K562 (cell line): ENCODE measurements around the gene IL10RB. TPM values are rescaled to one million over a fixed set of nuclear protein-coding genes. Genes with fewer than 3 reads are reported as not detected.

Experiments used
- CHD2 ChIP-seq: IDR thresholded peaks from 2 replicates; pipeline ENCODE4 v1.6.1; 2011; ENCODE audit warnings: low read depth, low read length
- ELF2 ChIP-seq: fragments of 250-450 bp; sonication (Bioruptor Pico); IDR thresholded peaks from 2 replicates; pipeline ENCODE4 v1.5.0; 2021; ENCODE audit warnings: mild to moderate bottlenecking
- HNRNPUL1 ChIP-seq: fragments of 200-400 bp; formaldehyde crosslinking; IDR thresholded peaks from 2 replicates; pipeline ENCODE4 v1.6.1; 2017; ENCODE audit warnings: low read length
- KAT2B ChIP-seq: IDR thresholded peaks from one replicate; pipeline ENCODE4 v1.6.1; 2012; ENCODE audit warnings: low read depth, mild to moderate bottlenecking, control low read depth, inconsistent platforms, low read length, moderate library complexity
- KDM1A ChIP-seq, 2 experiments: fragments of 450-650 bp; IDR thresholded peaks; 2 replicates each; pipeline ENCODE4 v1.6.1; 2016; ENCODE audit warnings: mild to moderate bottlenecking in 2 of 2
- LARP7 ChIP-seq: fragments of 450-650 bp; IDR thresholded peaks from 2 replicates; pipeline ENCODE4 v1.6.1; 2016
- POU5F1 ChIP-seq: fragments of 150-350 bp; IDR thresholded peaks from 2 replicates; pipeline ENCODE4 v1.6.1; 2014; ENCODE audit warnings: borderline replicate concordance, low read length, low read depth, mild to moderate bottlenecking; ENCODE audit not compliant: partially characterized antibody
- RAD51 ChIP-seq: fragments of 450-650 bp; IDR thresholded peaks from 2 replicates; pipeline ENCODE4 v1.7.1; 2016; ENCODE audit warnings: low read depth, mild to moderate bottlenecking, borderline replicate concordance
- RBM15 ChIP-seq: fragments of 200-400 bp; formaldehyde crosslinking; IDR thresholded peaks from 2 replicates; pipeline ENCODE4 v1.6.1; 2018; ENCODE audit warnings: mild to moderate bottlenecking, low read length, moderate library complexity; ENCODE audit not compliant: insufficient read depth
- SLC30A9 ChIP-seq: fragments of 250-450 bp; sonication (Bioruptor Pico); IDR thresholded peaks from 2 replicates; pipeline ENCODE4 v1.8.0; 2022; ENCODE audit warnings: mild to moderate bottlenecking, moderate library complexity
- TRIM28 ChIP-seq: fragments of 450-650 bp; IDR thresholded peaks from 2 replicates; pipeline ENCODE4 v1.6.1; 2017
- ZBTB26 ChIP-seq: fragments of 450-650 bp; formaldehyde crosslinking; IDR thresholded peaks from 2 replicates; pipeline ENCODE4 v1.4.0; 2022; ENCODE audit warnings: missing genetic modification characterization
- ZNF583 ChIP-seq: fragments of 250-450 bp; sonication (Bioruptor Pico); IDR thresholded peaks from 2 replicates; pipeline ENCODE4 v1.4.0; 2020
- ZNF830 ChIP-seq: fragments of 250-450 bp; sonication (Bioruptor Pico); IDR thresholded peaks from 2 replicates; pipeline ENCODE4 v1.5.0; 2021; ENCODE audit warnings: mild to moderate bottlenecking
- polyA plus RNA-seq, 8 experiments: library from polyadenylated mRNA; depleted of rRNA in 4 of 8; stranded (reverse) in 5 of 8; unstranded in 3 of 8; fragments of >200 nt; fragmentation: Nextera tagmentation in 2 of 8; fragmentation: Illumina TruSeq in 1 of 8; extraction: Ambion mirVana in 2 of 8; extraction: Trizol in 1 of 8; gene quantifications; 2 replicates each; pipeline versions ENCODE4 v1.2.1 to v1.2.3, GENCODE V29; 2011 to 2014; ENCODE audit warnings: inconsistent platforms in 1 of 8, missing spikeins in 1 of 8
- total RNA-seq, 7 experiments: library from RNA; depleted of rRNA in 6 of 7; stranded (reverse); fragments of >200 nt in 6 of 7; fragmentation: Illumina TruSeq in 2 of 7; extraction: Trizol in 2 of 7; gene quantifications; 2 replicates each; pipeline versions ENCODE4 v1.2.1 to v1.2.3, GENCODE V29; 2011 to 2021; ENCODE audit warnings: low replicate concordance in 1 of 7
- TF ChIP-seq, protein P1 (sequence below): fragments of 450-650 bp; IDR thresholded peaks from 2 replicates; pipeline ENCODE4 v1.6.1; 2016; ENCODE audit warnings: mild to moderate bottlenecking, moderate library complexity
- TF ChIP-seq, protein P2 (sequence below): fragments of 250-450 bp; sonication (Bioruptor Pico); IDR thresholded peaks from 2 replicates; pipeline ENCODE4 v1.6.1; 2021; ENCODE audit warnings: mild to moderate bottlenecking

The IL10RB gene
- total and polyA plus RNA-seq, 9 of the 15 experiments (the other 6 are each of a cell fraction or from before 2014, with no cell fraction given), result 10.9 to 33.8 (median 23.0) TPM

DNA sequence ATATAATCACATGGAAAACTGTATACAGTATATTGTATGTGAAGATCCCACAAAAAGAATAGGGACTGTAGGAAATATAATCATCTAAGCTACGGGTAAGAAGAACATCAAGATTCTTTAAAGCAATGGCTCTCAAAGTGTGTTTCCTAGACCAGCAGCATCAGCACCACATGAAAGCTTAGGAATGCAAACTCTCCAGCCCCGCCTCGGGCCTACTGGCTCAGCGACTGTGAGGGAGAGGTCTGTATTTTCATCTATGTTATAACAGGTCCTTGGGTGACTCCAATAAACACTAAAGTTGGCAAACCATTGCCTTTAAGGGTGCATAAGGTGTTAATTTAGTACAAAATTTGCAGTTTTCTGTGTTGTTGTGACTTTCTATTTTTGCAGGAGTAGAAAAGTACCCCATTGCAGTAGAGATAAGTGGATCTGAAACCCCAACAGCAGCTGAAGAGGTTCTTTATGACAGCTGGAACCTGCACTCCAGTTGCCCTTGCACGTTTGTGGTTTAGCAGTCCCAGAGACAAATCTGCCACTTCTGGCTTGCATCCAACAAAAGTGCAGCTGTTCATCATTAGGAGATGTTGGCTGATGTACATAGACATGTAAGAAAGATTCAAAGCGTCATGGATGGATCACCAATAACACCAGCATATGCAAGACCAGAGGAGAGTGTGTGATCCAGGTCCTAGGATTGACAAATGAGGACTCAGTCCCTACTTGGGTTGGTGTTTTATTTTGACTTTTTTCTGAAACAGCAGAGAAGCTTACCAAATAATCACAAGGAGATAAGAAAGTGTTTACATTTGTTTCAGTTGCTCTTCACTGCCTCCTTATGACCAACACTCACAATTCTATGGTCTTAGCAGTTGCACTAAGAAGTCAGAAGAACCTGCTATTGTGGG lies 42.7 kb downstream of the IL10RB start (continued):
- TF ChIP-seq, protein P1, sequence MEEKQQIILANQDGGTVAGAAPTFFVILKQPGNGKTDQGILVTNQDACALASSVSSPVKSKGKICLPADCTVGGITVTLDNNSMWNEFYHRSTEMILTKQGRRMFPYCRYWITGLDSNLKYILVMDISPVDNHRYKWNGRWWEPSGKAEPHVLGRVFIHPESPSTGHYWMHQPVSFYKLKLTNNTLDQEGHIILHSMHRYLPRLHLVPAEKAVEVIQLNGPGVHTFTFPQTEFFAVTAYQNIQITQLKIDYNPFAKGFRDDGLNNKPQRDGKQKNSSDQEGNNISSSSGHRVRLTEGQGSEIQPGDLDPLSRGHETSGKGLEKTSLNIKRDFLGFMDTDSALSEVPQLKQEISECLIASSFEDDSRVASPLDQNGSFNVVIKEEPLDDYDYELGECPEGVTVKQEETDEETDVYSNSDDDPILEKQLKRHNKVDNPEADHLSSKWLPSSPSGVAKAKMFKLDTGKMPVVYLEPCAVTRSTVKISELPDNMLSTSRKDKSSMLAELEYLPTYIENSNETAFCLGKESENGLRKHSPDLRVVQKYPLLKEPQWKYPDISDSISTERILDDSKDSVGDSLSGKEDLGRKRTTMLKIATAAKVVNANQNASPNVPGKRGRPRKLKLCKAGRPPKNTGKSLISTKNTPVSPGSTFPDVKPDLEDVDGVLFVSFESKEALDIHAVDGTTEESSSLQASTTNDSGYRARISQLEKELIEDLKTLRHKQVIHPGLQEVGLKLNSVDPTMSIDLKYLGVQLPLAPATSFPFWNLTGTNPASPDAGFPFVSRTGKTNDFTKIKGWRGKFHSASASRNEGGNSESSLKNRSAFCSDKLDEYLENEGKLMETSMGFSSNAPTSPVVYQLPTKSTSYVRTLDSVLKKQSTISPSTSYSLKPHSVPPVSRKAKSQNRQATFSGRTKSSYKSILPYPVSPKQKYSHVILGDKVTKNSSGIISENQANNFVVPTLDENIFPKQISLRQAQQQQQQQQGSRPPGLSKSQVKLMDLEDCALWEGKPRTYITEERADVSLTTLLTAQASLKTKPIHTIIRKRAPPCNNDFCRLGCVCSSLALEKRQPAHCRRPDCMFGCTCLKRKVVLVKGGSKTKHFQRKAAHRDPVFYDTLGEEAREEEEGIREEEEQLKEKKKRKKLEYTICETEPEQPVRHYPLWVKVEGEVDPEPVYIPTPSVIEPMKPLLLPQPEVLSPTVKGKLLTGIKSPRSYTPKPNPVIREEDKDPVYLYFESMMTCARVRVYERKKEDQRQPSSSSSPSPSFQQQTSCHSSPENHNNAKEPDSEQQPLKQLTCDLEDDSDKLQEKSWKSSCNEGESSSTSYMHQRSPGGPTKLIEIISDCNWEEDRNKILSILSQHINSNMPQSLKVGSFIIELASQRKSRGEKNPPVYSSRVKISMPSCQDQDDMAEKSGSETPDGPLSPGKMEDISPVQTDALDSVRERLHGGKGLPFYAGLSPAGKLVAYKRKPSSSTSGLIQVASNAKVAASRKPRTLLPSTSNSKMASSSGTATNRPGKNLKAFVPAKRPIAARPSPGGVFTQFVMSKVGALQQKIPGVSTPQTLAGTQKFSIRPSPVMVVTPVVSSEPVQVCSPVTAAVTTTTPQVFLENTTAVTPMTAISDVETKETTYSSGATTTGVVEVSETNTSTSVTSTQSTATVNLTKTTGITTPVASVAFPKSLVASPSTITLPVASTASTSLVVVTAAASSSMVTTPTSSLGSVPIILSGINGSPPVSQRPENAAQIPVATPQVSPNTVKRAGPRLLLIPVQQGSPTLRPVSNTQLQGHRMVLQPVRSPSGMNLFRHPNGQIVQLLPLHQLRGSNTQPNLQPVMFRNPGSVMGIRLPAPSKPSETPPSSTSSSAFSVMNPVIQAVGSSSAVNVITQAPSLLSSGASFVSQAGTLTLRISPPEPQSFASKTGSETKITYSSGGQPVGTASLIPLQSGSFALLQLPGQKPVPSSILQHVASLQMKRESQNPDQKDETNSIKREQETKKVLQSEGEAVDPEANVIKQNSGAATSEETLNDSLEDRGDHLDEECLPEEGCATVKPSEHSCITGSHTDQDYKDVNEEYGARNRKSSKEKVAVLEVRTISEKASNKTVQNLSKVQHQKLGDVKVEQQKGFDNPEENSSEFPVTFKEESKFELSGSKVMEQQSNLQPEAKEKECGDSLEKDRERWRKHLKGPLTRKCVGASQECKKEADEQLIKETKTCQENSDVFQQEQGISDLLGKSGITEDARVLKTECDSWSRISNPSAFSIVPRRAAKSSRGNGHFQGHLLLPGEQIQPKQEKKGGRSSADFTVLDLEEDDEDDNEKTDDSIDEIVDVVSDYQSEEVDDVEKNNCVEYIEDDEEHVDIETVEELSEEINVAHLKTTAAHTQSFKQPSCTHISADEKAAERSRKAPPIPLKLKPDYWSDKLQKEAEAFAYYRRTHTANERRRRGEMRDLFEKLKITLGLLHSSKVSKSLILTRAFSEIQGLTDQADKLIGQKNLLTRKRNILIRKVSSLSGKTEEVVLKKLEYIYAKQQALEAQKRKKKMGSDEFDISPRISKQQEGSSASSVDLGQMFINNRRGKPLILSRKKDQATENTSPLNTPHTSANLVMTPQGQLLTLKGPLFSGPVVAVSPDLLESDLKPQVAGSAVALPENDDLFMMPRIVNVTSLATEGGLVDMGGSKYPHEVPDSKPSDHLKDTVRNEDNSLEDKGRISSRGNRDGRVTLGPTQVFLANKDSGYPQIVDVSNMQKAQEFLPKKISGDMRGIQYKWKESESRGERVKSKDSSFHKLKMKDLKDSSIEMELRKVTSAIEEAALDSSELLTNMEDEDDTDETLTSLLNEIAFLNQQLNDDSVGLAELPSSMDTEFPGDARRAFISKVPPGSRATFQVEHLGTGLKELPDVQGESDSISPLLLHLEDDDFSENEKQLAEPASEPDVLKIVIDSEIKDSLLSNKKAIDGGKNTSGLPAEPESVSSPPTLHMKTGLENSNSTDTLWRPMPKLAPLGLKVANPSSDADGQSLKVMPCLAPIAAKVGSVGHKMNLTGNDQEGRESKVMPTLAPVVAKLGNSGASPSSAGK, result no peak
- TF ChIP-seq KAT2B (no peak), KDM1A (IDR thresholded peaks at IDR 0.05) (peak; percentile 76; a peak in 3 of 4 replicates), ZNF583 (CRISPR knock-in tag) (no peak), RAD51 (no peak), POU5F1 (no peak), ZNF830 (CRISPR knock-in tag) (no peak), ELF2 (CRISPR knock-in tag) (no peak), RBM15 (no peak), ZBTB26 (no peak), TRIM28 (no peak), HNRNPUL1 (no peak), LARP7 (no peak), CHD2 (no peak), SLC30A9 (CRISPR knock-in tag) (no peak)
- TF ChIP-seq, protein P2, sequence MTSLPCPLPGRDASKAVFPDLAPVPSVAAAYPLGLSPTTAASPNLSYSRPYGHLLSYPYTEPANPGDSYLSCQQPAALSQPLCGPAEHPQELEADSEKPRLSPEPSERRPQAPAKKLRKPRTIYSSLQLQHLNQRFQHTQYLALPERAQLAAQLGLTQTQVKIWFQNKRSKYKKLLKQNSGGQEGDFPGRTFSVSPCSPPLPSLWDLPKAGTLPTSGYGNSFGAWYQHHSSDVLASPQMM (CRISPR knock-in tag), result no peak
